Measurements from ENCODE around the gene RASGRP3.

The RASGRP3 gene

DNA sequence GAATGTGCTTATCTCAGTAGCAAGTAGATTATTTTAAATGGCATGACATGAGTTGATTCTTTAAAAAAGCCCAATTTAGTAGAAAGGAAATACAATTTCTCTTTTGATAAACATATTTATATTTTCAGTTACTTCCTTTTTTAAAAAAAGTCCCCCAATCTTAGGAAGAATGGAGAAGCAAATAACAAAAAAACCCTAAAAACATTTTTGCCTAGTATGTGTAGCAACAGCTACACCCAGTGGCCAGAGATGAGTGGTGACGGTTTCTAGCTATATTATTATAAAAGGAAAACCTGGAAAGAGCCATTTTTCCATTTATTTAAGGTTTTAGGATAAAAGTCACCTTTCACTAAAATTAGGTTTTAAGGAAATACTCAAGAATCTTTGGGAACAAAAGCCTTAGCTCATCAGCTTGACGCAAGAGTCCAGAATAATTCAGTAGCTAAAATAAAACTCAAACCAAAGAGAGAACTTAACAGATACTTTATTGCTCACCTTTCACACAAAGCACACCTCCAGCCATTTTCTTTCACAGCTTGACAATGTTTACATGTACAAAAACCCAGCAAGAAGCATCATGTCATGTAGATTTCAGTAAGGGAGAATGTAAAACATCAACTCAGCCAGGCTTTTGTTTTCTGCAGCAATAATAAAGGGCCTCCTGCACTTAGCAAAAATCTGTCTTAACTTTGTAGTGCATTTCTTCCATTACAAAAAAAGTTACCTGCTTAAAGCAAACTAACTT lies 106.9 kb downstream of the RASGRP3 start:
- Histone ChIP-seq H3K4me3 (ENCODE audit: insufficient read length, low read depth) (no peak overlapping the region), H3K4me1 (ENCODE audit: insufficient read depth, insufficient read length) (no peaks in the 10 kb centered on the region), H3K9ac (ENCODE audit: insufficient read length, low read depth) (no peak overlapping the region), H3K27me3 (ENCODE audit: insufficient read depth, insufficient read length) (no peaks in the 10 kb centered on the region), H3K9me3 (ENCODE audit: insufficient read depth, low read length) (no peaks in the 10 kb centered on the region), H3K36me3 (ENCODE audit: insufficient read depth, insufficient read length, low read length) (peaks cover 37% of the 10 kb centered on the region)
- no peak for DNase-seq (ENCODE audit: low read depth, low spot score)
- no peak for TF ChIP-seq ZNF274 (IDR thresholded peaks at IDR 0.05; ENCODE audit: low read depth, low read length)

DNA sequence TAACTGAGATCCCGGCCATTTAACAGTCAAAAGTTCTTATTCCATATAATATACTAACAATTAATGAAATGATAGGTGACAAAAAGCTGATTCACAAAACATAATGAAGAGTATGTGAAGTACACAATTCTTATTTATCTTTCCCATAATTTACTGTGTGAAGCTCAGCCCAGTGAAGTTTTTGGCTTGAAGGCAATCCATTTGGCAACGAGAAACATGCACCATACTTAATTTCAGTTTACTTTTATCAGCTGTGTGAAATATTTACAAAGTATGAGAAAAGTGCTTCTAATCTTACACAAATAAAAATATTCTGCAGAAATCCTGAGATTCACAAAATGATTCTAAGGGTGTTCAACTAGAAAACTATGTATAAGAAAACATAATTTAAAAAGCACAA lies 110.3 kb downstream of the RASGRP3 start:
- Histone ChIP-seq H3K36me3 (ENCODE audit: insufficient read depth, insufficient read length, low read length) (peaks cover 46% of the 10 kb centered on the region), H3K9ac (ENCODE audit: insufficient read length, low read depth) (no peak overlapping the region)

DNA sequence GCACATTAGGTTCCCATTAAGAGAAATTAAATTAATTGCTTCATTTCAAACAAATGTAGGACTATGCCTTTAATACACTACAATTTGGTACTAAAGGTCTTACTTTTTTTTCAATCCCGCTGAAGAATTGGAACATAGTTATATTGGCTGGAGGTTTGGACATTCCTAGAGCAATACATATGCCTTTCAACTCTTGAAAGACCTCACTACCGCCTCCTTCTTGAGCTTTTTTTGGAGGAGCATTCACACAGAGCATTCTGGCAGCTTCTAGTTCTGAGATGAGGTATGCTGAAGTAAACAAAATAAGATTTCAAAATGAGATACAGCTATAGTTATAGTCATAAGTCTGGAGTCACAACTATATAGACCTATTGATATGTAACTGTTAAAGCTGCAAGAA lies 111.8 kb downstream of the RASGRP3 start:
- peaks cover 55% of the 10 kb centered on the region for H3K36me3 ChIP-seq (ENCODE audit: insufficient read depth, insufficient read length, low read length)

More for the DNA sequence above, 110.3 kb downstream of the RASGRP3 start:
- Histone ChIP-seq H3K4me1 (ENCODE audit: insufficient read depth, insufficient read length) (no peaks in the 10 kb centered on the region), H3K27me3 (ENCODE audit: insufficient read depth, insufficient read length) (no peaks in the 10 kb centered on the region), H3K9me3 (ENCODE audit: insufficient read depth, low read length) (no peaks in the 10 kb centered on the region), H3K4me3 (ENCODE audit: insufficient read length, low read depth) (no peak overlapping the region)
- TF ChIP-seq ZNF274 (IDR thresholded peaks at IDR 0.05; ENCODE audit: low read depth, low read length): no peak
- no peak for TF ChIP-seq SUZ12 (IDR thresholded peaks at IDR 0.05; ENCODE audit: extremely low read depth, insufficient read depth, insufficient read length)
- no peak for TF ChIP-seq YY1 (IDR thresholded peaks at IDR 0.05; ENCODE audit: insufficient read depth, insufficient read length)
- DNase-seq (ENCODE audit: low read depth, low spot score): no peak

DNA sequence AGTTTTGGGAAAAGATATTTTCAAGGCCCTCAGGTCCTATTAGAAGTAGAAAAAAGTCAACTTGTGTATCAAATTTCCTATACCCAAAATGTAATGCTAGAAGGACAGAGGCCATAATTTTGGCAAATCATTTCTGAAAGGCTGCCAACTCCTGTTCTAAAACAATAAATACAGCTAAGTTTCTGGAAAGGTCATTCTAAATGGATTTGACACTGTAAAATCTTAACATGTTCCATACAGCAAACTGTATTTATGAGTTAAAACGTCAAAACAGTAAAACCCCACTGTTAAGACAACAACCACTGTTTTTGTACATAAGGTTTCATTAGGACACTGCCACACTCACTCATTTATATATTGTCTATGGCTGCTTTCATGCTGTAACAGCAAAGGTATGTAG lies 113.0 kb downstream of the RASGRP3 start:
- Histone ChIP-seq H3K27me3 (ENCODE audit: insufficient read depth, insufficient read length) (no peaks in the 10 kb centered on the region), H3K9me3 (ENCODE audit: insufficient read depth, low read length) (no peaks in the 10 kb centered on the region), H3K36me3 (ENCODE audit: insufficient read depth, insufficient read length, low read length) (peaks cover 63% of the 10 kb centered on the region), H3K4me1 (ENCODE audit: insufficient read depth, insufficient read length) (no peaks in the 10 kb centered on the region), H3K4me3 (ENCODE audit: insufficient read length, low read depth) (no peak overlapping the region), H3K9ac (ENCODE audit: insufficient read length, low read depth) (no peak overlapping the region)
- DNase-seq (ENCODE audit: low read depth, low spot score): no peak
- TF ChIP-seq ZNF274 (IDR thresholded peaks at IDR 0.05; ENCODE audit: low read depth, low read length): no peak
- TF ChIP-seq SUZ12 (IDR thresholded peaks at IDR 0.05; ENCODE audit: extremely low read depth, insufficient read depth, insufficient read length): no peak
- no peak for TF ChIP-seq YY1 (IDR thresholded peaks at IDR 0.05; ENCODE audit: insufficient read depth, insufficient read length)

More for the DNA sequence above, 111.8 kb downstream of the RASGRP3 start:
- Histone ChIP-seq H3K4me1 (ENCODE audit: insufficient read depth, insufficient read length) (no peaks in the 10 kb centered on the region), H3K9me3 (ENCODE audit: insufficient read depth, low read length) (no peaks in the 10 kb centered on the region), H3K4me3 (ENCODE audit: insufficient read length, low read depth) (no peak overlapping the region), H3K27me3 (ENCODE audit: insufficient read depth, insufficient read length) (no peaks in the 10 kb centered on the region), H3K9ac (ENCODE audit: insufficient read length, low read depth) (no peak overlapping the region)
- no peak for DNase-seq (ENCODE audit: low read depth, low spot score)
- TF ChIP-seq SUZ12 (IDR thresholded peaks at IDR 0.05; ENCODE audit: extremely low read depth, insufficient read depth, insufficient read length) (no peak), ZNF274 (IDR thresholded peaks at IDR 0.05; ENCODE audit: low read depth, low read length) (no peak), YY1 (IDR thresholded peaks at IDR 0.05; ENCODE audit: insufficient read depth, insufficient read length) (no peak)

DNA sequence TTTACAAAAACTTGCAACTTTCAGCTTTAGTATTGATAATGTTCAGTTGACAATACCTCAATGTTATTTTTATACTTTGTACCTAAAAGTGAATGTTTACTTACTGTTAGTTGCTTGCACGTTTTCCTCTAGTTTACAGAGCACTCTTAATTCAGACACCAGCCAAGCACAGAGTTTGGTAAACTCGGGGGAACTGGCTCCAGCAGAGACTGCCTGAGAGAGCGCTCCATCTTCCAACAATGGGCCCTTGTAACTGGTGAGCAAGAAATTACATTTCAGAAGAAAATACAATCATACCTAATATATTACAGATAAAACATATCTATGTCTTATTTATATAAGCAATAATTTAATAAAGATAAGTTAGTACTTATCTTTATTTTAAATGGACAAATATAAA lies 118.9 kb downstream of the RASGRP3 start:
- peaks cover 34% of the 10 kb centered on the region for H3K36me3 ChIP-seq (ENCODE audit: insufficient read depth, insufficient read length, low read length)

DNA sequence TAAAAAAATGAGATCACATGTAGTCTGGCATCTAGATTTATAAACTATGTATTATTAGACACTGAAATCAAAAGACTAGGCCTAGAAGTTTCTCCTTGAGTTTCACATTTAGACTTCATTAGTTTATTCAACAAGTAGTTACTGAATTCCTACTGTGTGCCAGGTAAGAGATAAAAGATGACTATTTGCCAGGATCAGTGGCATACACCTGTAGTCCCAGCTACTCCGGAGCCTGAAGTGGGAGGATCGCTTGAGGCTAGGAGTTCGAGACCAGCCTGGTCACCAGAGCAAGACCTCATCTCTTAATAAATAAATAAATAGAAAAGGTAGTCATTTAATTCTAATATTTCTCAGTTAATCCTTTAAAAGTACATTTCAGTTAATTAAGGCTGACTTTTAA lies 120.6 kb downstream of the RASGRP3 start:
- no peak for DNase-seq (ENCODE audit: low read depth, low spot score)
- Histone ChIP-seq H3K4me3 (ENCODE audit: insufficient read length, low read depth) (no peak overlapping the region), H3K9ac (ENCODE audit: insufficient read length, low read depth) (no peak overlapping the region), H3K9me3 (ENCODE audit: insufficient read depth, low read length) (no peaks in the 10 kb centered on the region), H3K36me3 (ENCODE audit: insufficient read depth, insufficient read length, low read length) (peaks cover 27% of the 10 kb centered on the region), H3K4me1 (ENCODE audit: insufficient read depth, insufficient read length) (no peaks in the 10 kb centered on the region), H3K27me3 (ENCODE audit: insufficient read depth, insufficient read length) (no peaks in the 10 kb centered on the region)
- TF ChIP-seq ZNF274 (IDR thresholded peaks at IDR 0.05; ENCODE audit: low read depth, low read length) (no peak), YY1 (IDR thresholded peaks at IDR 0.05; ENCODE audit: insufficient read depth, insufficient read length) (no peak), SUZ12 (IDR thresholded peaks at IDR 0.05; ENCODE audit: extremely low read depth, insufficient read depth, insufficient read length) (no peak)

More for the DNA sequence above, 118.9 kb downstream of the RASGRP3 start:
- TF ChIP-seq SUZ12 (IDR thresholded peaks at IDR 0.05; ENCODE audit: extremely low read depth, insufficient read depth, insufficient read length) (no peak), ZNF274 (IDR thresholded peaks at IDR 0.05; ENCODE audit: low read depth, low read length) (no peak), YY1 (IDR thresholded peaks at IDR 0.05; ENCODE audit: insufficient read depth, insufficient read length) (no peak)
- Histone ChIP-seq H3K27me3 (ENCODE audit: insufficient read depth, insufficient read length) (no peaks in the 10 kb centered on the region), H3K9ac (ENCODE audit: insufficient read length, low read depth) (no peak overlapping the region), H3K4me3 (ENCODE audit: insufficient read length, low read depth) (no peak overlapping the region), H3K9me3 (ENCODE audit: insufficient read depth, low read length) (no peaks in the 10 kb centered on the region), H3K4me1 (ENCODE audit: insufficient read depth, insufficient read length) (no peaks in the 10 kb centered on the region)
- no peak for DNase-seq (ENCODE audit: low read depth, low spot score)

DNA sequence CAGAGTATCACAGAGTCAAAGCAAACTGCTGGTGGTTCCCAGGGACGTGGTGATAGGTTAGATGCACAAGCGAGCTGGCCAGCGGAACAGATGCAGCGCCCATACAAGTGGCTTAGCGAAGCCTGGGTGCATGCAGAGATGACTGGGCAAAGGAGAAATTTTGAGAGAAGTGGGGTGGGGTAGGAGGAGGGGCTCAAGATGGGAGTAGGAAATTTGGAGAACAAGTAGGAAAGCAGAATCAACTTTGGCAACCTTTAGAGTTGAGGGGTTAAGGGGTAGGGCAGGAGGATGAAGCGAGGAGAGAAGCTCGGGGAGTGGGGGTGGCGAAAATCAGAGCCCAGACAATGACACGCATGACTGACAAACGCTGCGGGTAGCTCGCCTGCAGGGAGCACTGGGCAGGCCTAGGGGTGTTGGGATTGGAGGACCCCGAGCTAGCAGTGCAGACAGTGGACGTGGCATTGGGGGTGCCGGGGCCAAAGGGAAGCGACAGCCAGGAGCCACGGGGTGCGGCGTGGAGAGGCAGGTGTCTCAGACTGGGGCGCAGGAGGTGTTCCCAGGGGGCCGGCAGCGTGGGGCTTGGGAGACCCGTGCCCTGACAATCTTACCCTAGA lies 122.2 kb downstream of the RASGRP3 start:
- Histone ChIP-seq H3K9ac (ENCODE audit: insufficient read length, low read depth) (peak overlapping the region; percentile 88), H3K4me3 (ENCODE audit: insufficient read length, low read depth) (peak overlapping the region; percentile 95), H3K36me3 (ENCODE audit: insufficient read depth, insufficient read length, low read length) (peaks cover 16% of the 10 kb centered on the region), H3K4me1 (ENCODE audit: insufficient read depth, insufficient read length) (no peaks in the 10 kb centered on the region), H3K27me3 (ENCODE audit: insufficient read depth, insufficient read length) (no peaks in the 10 kb centered on the region), H3K9me3 (ENCODE audit: insufficient read depth, low read length) (no peaks in the 10 kb centered on the region)
- DNase-seq (ENCODE audit: low read depth, low spot score): no peak
- no peak for TF ChIP-seq ZNF274 (IDR thresholded peaks at IDR 0.05; ENCODE audit: low read depth, low read length)
- TF ChIP-seq SUZ12 (IDR thresholded peaks at IDR 0.05; ENCODE audit: extremely low read depth, insufficient read depth, insufficient read length): no peak
- no peak for TF ChIP-seq YY1 (IDR thresholded peaks at IDR 0.05; ENCODE audit: insufficient read depth, insufficient read length)

Measured in NT2/D1 (cell line).